Prostate gland (tissue), 2 donors: ENCODE data around the gene KASH5. TPM values are rescaled to one million over a fixed set of nuclear protein-coding genes. Genes with fewer than 3 reads are reported as not detected.

Experiments
- DNase-seq: peaks from one replicate; pipeline ENCODE4 v3.0.0-alpha.2; 2019; ENCODE audit warnings: low spot score
- H3K27ac ChIP-seq, 2 donors: fragments of 200-600 bp; sonication (generic); 2 replicates each; pipeline ENCODE4 v1.5.1; 2017 to 2019
- H3K27me3 ChIP-seq: fragments of 200-600 bp; sonication (generic); replicated peaks from 2 replicates; pipeline ENCODE4 v1.5.1; 2019; ENCODE audit not compliant: insufficient read depth
- H3K36me3 ChIP-seq, 2 donors: fragments of 200-600 bp; sonication (generic); 1 replicate in 1 of 2; 2 replicates in 1 of 2; pipeline versions ENCODE4 v1.5.1 to v1.8.1; 2017 to 2019
- H3K4me1 ChIP-seq: fragments of 200-600 bp; sonication (generic); replicated peaks from 2 replicates; pipeline ENCODE4 v1.5.1; 2019
- H3K4me3 ChIP-seq, 2 donors: fragments of 200-600 bp; sonication (generic); 2 replicates each; pipeline ENCODE4 v1.5.1; 2017 to 2019
- H3K9me3 ChIP-seq: fragments of 200-600 bp; sonication (generic); 2 replicates; pipeline ENCODE4 v1.5.1; 2017
- CTCF ChIP-seq, 4 experiments: fragments of 200-600 bp in 2 of 4; fragments of 450-650 bp in 2 of 4; sonication (generic) in 2 of 4; IDR thresholded peaks; 1 replicate in 3 of 4; 2 replicates in 1 of 4; pipeline ENCODE4 v1.5.1; 2016 to 2019; ENCODE audit warnings: antibody characterized with exemption in 4 of 4, mild to moderate bottlenecking in 2 of 4, moderate library complexity in 2 of 4
- POLR2A ChIP-seq: fragments of 450-650 bp; IDR thresholded peaks from one replicate; pipeline ENCODE4 v1.6.1; 2016; ENCODE audit warnings: antibody characterized with exemption, mild to moderate bottlenecking
- POLR2AphosphoS5 ChIP-seq: sonication (generic); formaldehyde crosslinking; IDR thresholded peaks from one replicate; pipeline ENCODE4 v1.6.1; 2017; ENCODE audit warnings: antibody characterized with exemption
- whole genome bisulfite sequencing: methylation state at CpG from one replicate; pipeline ENCODE4 v1.1.5; 2018; 5-methylcytosine and 5-hydroxymethylcytosine counted together
- intact Hi-C: fragments of 100-400 bp; cut with DNase I; formaldehyde crosslinking; loops from one replicate; pipeline ENCODE4 v1.14.2; 2022
- total RNA-seq, 2 donors: library from RNA; depleted of rRNA; stranded (reverse); fragments of >200 nt; gene quantifications; one replicate each; pipeline ENCODE4 v1.1.0, GENCODE V29; 2016

Gene KASH5
- total RNA-seq, 2 donors from 2014 or later, result 13.1 TPM; not detected in 1

- Histone ChIP-seq H3K9me3 (no peaks in the 10 kb centered on the region), H3K4me3 (no peak overlapping the region), H3K36me3 (no peaks in the 10 kb centered on the region), H3K4me1 (no peaks in the 10 kb centered on the region), H3K27me3 (peaks cover 57% of the 10 kb centered on the region), H3K27ac (no peak overlapping the region)
- intact Hi-C loops, result no loop called here
- no peak for TF ChIP-seq CTCF (IDR thresholded peaks at IDR 0.05)
- no peak for TF ChIP-seq POLR2AphosphoS5
- no peak for TF ChIP-seq POLR2A
- no peak for DNase-seq
- WGBS, result 62% methylated on average over 28 of the region's 28 CpGs
Measured at GRCh38 chr19:49430678-49431329, 42.8 kb downstream of the KASH5 start.

GRCh38 chr19:49431330-49431749 is 43.3 kb downstream of the KASH5 start:
- no peaks in the 10 kb centered on the region for H3K36me3 ChIP-seq
- 44% methylated on average over 29 of the region's 29 CpGs for WGBS
- no peak overlapping the region for H3K27ac ChIP-seq
- H3K4me1 ChIP-seq, result no peaks in the 10 kb centered on the region
- TF ChIP-seq POLR2A (no peak), CTCF (IDR thresholded peaks at IDR 0.05) (no peak), POLR2AphosphoS5 (no peak)
- H3K9me3 ChIP-seq, result no peaks in the 10 kb centered on the region
- no peak for DNase-seq
- H3K4me3 ChIP-seq, result no peak overlapping the region
- peaks cover 61% of the 10 kb centered on the region for H3K27me3 ChIP-seq
- intact Hi-C loops, result no loop called here

- intact Hi-C loops, result no loop called here
- no peak for DNase-seq
- TF ChIP-seq POLR2AphosphoS5, result no peak
- TF ChIP-seq POLR2A, result no peak
- no peak for TF ChIP-seq CTCF (IDR thresholded peaks at IDR 0.05)
Measured at GRCh38 chr19:49432141-49433073, 44.4 kb downstream of the KASH5 start.

GRCh38 chr19:49433240-49433901 is 45.3 kb downstream of the KASH5 start:
- H3K9me3 ChIP-seq, result no peaks in the 10 kb centered on the region
- H3K27ac ChIP-seq, result no peak overlapping the region
- peaks cover 46% of the 10 kb centered on the region for H3K27me3 ChIP-seq
- 10% methylated on average over 31 of the region's 31 CpGs for WGBS
- intact Hi-C loops, result no loop called here
- no peaks in the 10 kb centered on the region for H3K4me1 ChIP-seq
- H3K4me3 ChIP-seq, result no peak overlapping the region
- H3K36me3 ChIP-seq, result no peaks in the 10 kb centered on the region
- DNase-seq, result no peak
- TF ChIP-seq POLR2A (no peak), CTCF (IDR thresholded peaks at IDR 0.05) (no peak), POLR2AphosphoS5 (no peak)

More at GRCh38 chr19:49432141-49433073, 44.4 kb downstream of the KASH5 start:
- WGBS, result 5% methylated on average over 58 of the region's 63 CpGs
- H3K4me1 ChIP-seq, result no peaks in the 10 kb centered on the region
- no peaks in the 10 kb centered on the region for H3K36me3 ChIP-seq
- H3K4me3 ChIP-seq, result no peak overlapping the region
- no peak overlapping the region for H3K27ac ChIP-seq
- peaks cover 56% of the 10 kb centered on the region for H3K27me3 ChIP-seq
- H3K9me3 ChIP-seq, result no peaks in the 10 kb centered on the region
